ENCODE data around the gene MEIS3.

DNA sequence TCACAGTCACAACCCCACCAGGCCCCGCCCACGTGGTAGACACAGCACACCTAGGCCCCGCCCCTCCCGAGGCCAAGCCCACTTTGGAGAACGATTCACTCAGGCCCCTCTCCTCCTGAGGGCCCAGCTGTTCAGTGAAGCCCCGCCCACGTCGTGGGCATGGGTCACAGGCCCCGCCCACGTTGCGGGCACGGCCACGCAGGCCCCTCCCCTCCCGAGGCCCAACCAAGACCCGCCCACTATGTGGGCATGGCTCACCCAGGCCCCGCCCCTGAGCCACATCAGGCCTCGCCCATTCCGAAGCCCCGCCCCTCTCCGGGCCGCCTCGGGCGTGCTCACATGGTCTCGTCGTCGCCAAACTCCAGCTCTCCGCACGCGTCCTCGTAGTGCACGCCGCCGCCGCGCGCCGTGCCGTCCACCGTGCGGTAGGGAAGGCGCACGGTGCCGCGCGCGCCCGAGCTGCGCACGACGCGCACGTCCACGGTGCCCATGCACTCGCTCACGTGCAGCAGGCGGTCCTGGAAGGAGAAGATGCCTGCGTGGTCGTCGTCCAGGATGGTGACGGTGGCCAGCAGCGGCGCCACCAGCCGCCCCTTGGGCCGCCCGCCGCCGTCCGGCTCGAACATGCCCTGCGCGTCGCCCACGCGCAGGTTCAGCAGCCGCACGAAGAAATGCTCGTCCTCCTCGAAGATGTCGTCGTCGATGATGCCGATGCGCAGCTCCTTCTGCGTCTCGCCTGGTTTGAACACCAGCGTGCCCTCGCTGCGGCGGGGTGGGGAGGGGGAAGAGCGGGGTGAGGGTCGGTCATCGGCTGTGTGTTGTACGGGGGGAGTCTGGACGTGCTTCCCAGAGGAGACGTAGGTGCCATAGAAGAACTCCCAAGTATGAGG lies 28.4 kb upstream of the MEIS3 start:
- TF ChIP-seq POLR2A (IDR thresholded peaks at IDR 0.05; ENCODE audit: low read length) (no peak), GATA1 (IDR thresholded peaks at IDR 0.05; ENCODE audit: low read depth, low read length) (no peak)
